Thymus (tissue), 14 donors: ENCODE measurements around the gene KLHL25. TPM values are rescaled to one million over a fixed set of nuclear protein-coding genes. Genes with fewer than 3 reads are reported as not detected.

ENCODE experiments used
- DNase-seq, 9 donors: peaks; one replicate each; pipeline ENCODE4 v3.0.0-alpha.2; 2013; ENCODE audit warnings: low spot score in 9 of 9, low read depth in 6 of 9, missing footprints in 1 of 9
- H3K27ac ChIP-seq, 2 donors: one replicate each; pipeline ENCODE4 v1.5.1; 2013; ENCODE audit warnings: control low read depth in 1 of 2, low read depth in 1 of 2, low read length in 1 of 2, mild to moderate bottlenecking in 1 of 2, moderate library complexity in 1 of 2
- H3K27me3 ChIP-seq, 2 donors: one replicate each; pipeline ENCODE4 v1.5.1; 2013; ENCODE audit warnings: low read length in 1 of 2; ENCODE audit not compliant: control insufficient read depth in 2 of 2, insufficient read depth in 1 of 2
- H3K36me3 ChIP-seq, 2 donors: one replicate each; pipeline ENCODE4 v1.5.1; 2013; ENCODE audit warnings: low read length in 1 of 2, mild to moderate bottlenecking in 1 of 2, moderate library complexity in 1 of 2; ENCODE audit not compliant: control insufficient read depth in 2 of 2, insufficient read depth in 2 of 2
- H3K4me1 ChIP-seq, 2 donors: one replicate each; pipeline ENCODE4 v1.5.1; 2013; ENCODE audit warnings: low read length in 2 of 2; ENCODE audit not compliant: control insufficient read depth in 2 of 2, insufficient read depth in 2 of 2
- H3K4me3 ChIP-seq, 2 donors: one replicate each; pipeline ENCODE4 v1.5.1; 2013; ENCODE audit warnings: low read length in 2 of 2, control low read depth in 1 of 2, mild to moderate bottlenecking in 1 of 2
- H3K9me3 ChIP-seq, 2 donors: one replicate each; pipeline ENCODE4 v1.5.1; 2013; ENCODE audit warnings: low read length in 1 of 2, mild to moderate bottlenecking in 1 of 2; ENCODE audit not compliant: control insufficient read depth in 2 of 2, insufficient read depth in 1 of 2
- WGBS: extraction: QIAGEN DNeasy Blood & Tissue Kit; methylation state at CpG from one replicate; pipeline ENCODE4 v1.1.7; 2013; 5-methylcytosine and 5-hydroxymethylcytosine counted together
- long read RNA-seq, 10 donors: transcript quantifications; one replicate each; lab custom pipeline, GENCODE V29; 2026
- polyA plus RNA-seq: library from polyadenylated mRNA; stranded (reverse); fragments of 200-250 nt; gene quantifications from one replicate; pipeline ENCODE4 v1.2.3, GENCODE V29; 2013
- total RNA-seq: library from RNA; stranded (reverse); fragments of 120-200 nt; gene quantifications from one replicate; pipeline ENCODE4 v1.2.4, GENCODE V29; 2013
- donor health status: healthy.

KLHL25 gene
- 3.7 TPM for total RNA-seq
- 3.2 TPM for polyA plus RNA-seq
- long read RNA-seq, donor 1: 0 reads
- long read RNA-seq, donor 2: 0 reads
- long read RNA-seq, donor 3, full-length matches to known transcripts: 9 of 9 reads
- long read RNA-seq, donor 3, partial matches to known transcripts: 0 of 9 reads
- long read RNA-seq, donor 3, other reads (novel, unspliced or antisense): 0 of 9 reads
- long read RNA-seq, donor 4, full-length matches to known transcripts: 5 of 5 reads
- long read RNA-seq, donor 4, partial matches to known transcripts: 0 of 5 reads
- long read RNA-seq, donor 4, other reads (novel, unspliced or antisense): 0 of 5 reads
- long read RNA-seq, donor 5, full-length matches to known transcripts: 11 of 11 reads
- long read RNA-seq, donor 5, partial matches to known transcripts: 0 of 11 reads
- long read RNA-seq, donor 5, other reads (novel, unspliced or antisense): 0 of 11 reads
- long read RNA-seq, donor 6, full-length matches to known transcripts: 6 of 6 reads
- long read RNA-seq, donor 6, partial matches to known transcripts: 0 of 6 reads
- long read RNA-seq, donor 6, other reads (novel, unspliced or antisense): 0 of 6 reads
- long read RNA-seq, donor 7, full-length matches to known transcripts: 7 of 7 reads
- long read RNA-seq, donor 7, partial matches to known transcripts: 0 of 7 reads
- long read RNA-seq, donor 7, other reads (novel, unspliced or antisense): 0 of 7 reads
- long read RNA-seq, donor 8: 0 reads
- long read RNA-seq, donor 9, full-length matches to known transcripts: 2 of 2 reads
- long read RNA-seq, donor 9, partial matches to known transcripts: 0 of 2 reads
- long read RNA-seq, donor 9, other reads (novel, unspliced or antisense): 0 of 2 reads
- long read RNA-seq, donor 10, full-length matches to known transcripts: 11 of 11 reads
- long read RNA-seq, donor 10, partial matches to known transcripts: 0 of 11 reads
- long read RNA-seq, donor 10, other reads (novel, unspliced or antisense): 0 of 11 reads

- H3K4me3 ChIP-seq: peak within 1 kb of the TSS; percentile 52 to 77
- peaks cover 0 to 4% of the 10 kb centered on the region in 2 donors for H3K27me3 ChIP-seq
- WGBS: 1% methylated on average over 71 of the region's 71 CpGs
- peak; percentile 79 to 96 (median 87) for DNase-seq
- H3K27ac ChIP-seq: peak within 1 kb of the TSS in 1 of 2 donors; percentile 55
- H3K36me3 ChIP-seq: no peaks in the 10 kb centered on the region
- H3K4me1 ChIP-seq: peaks cover 9 to 15% of the 10 kb centered on the region in 2 donors
- H3K9me3 ChIP-seq: no peaks in the 10 kb centered on the region
Observed at GRCh38 chr15:85794598-85795336, at the start of gene KLHL25. KLHL25 (minus strand) TSS chr15:85794925; CDS start chr15:85769810, 25,115 bp downstream.

DNA sequence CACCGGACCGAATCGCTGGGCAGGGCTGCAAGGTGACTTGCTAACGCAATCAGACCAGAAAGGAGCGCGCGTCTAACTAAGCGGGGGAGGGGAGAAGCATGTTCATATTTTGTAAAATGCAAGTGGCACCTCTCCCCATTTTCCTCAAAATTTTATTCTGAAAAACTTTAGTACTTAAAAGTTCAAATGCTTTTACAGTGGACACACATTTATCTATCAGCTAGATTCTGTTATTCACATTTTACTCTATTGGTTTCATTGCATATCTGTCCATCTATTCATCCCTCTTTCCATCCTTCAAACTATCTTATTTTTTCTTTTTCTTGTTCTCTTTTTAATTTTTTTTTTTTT, 46.1 kb upstream of the KLHL25 start:
- H3K9me3 ChIP-seq: no peaks in the 10 kb centered on the region
- peaks cover 3 to 5% of the 10 kb centered on the region in 2 donors for H3K27me3 ChIP-seq
- no peaks in the 10 kb centered on the region for H3K36me3 ChIP-seq
- peaks cover 4 to 5% of the 10 kb centered on the region in 2 donors for H3K4me1 ChIP-seq
- 2% methylated on average over 8 of the region's 8 CpGs for WGBS
- DNase-seq: no peak
- H3K27ac ChIP-seq: no peak overlapping the region
- no peak overlapping the region for H3K4me3 ChIP-seq

DNA sequence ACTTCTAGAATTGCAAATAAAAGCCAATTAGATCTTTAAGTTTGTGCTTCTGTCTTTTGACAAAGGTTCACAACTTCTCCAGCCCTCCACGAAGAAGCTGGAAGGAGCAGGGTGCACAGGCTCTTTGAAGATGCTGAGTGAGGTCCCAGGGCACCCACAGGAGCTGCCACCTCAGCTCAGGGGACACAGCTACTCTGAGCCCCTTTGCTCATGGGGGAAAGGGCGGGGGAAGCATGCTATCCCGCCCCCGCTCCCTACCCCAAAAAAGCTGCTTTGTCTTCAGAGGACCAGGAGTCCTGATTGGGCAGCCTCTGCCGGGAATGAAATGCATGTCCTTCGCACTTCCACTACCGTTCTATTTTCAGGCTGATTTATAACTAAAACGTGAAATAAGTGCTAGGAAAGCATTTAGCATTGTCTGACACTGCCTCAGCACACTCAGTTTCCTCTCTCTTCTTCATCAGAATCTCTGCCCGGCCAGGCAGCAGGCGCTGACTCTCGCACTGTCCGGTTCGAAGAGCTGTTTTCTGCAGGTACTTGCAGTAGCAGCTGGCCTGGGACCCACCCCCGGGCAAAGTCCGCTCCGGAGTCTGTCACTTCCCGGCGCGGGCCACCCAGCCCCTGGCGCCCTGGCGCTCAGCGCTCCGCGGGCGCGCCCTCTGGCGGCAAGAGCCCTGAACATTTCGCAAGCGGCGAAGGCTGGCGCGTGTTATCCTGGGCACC, 45.5 kb upstream of the KLHL25 start:
- H3K4me3 ChIP-seq: peak overlapping the region; percentile 26 to 29

DNA sequence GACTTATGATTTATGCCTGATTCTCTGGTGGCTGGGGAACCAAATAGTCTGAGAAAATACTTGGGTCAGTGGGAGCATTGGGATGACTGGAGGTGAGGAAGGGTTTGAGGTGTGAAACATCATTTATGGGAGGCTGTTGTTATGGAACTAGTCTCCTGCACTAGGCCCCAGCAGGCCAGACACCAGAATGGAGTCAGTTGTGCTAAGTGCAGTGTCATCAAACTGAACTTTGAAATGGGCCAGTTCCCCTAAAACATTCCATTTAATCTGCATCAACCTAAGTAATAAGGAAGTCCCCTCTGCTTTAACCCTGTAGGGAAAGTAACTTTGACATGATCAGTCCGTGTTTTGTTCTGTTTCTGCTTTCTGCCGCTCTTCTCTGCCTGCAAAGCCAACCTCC, 44.9 kb upstream of the KLHL25 start:
- Histone ChIP-seq H3K36me3 (no peaks in the 10 kb centered on the region), H3K4me1 (peaks cover 4 to 5% of the 10 kb centered on the region in 2 donors), H3K4me3 (no peak overlapping the region), H3K9me3 (no peaks in the 10 kb centered on the region), H3K27me3 (peaks cover 0 to 5% of the 10 kb centered on the region in 2 donors), H3K27ac (no peak overlapping the region)
- 92% methylated on average over 2 of the region's 2 CpGs for WGBS
- DNase-seq: no peak

More for the DNA sequence above, 45.5 kb upstream of the KLHL25 start:
- Histone ChIP-seq H3K27ac (no peak overlapping the region), H3K9me3 (no peaks in the 10 kb centered on the region), H3K36me3 (no peaks in the 10 kb centered on the region), H3K4me1 (peaks cover 4 to 5% of the 10 kb centered on the region in 2 donors), H3K27me3 (peaks cover 2 to 5% of the 10 kb centered on the region in 2 donors)
- 10% methylated on average over 32 of the region's 32 CpGs for WGBS
- peak; percentile 33 to 83 (median 64) for DNase-seq

DNA sequence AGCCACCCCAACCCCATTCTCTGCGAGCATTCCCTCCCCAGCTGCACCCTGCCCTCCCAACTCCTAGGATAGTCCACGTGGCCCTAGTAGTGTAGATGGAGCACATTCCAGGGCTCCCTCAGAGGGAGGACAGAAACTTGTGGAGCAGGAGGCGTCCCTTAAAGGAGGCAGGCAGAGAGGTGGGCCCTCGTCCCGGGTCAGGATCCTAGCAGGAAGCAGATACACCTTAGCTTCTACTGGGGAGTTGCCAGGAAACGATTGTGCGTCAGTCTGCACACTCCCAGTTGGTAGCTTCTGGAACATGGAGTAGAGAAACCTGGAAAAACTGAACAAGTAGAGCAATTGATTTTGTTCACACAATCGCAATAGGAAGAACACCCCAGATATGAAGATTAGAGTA, 43.9 kb upstream of the KLHL25 start:
- no peaks in the 10 kb centered on the region for H3K36me3 ChIP-seq
- 97% methylated on average over 8 of the region's 8 CpGs for WGBS
- H3K4me3 ChIP-seq: no peak overlapping the region
- H3K4me1 ChIP-seq: peaks cover 4 to 5% of the 10 kb centered on the region in 2 donors
- no peak overlapping the region for H3K27ac ChIP-seq
- H3K9me3 ChIP-seq: no peaks in the 10 kb centered on the region
- no peak for DNase-seq
- peaks cover 0 to 5% of the 10 kb centered on the region in 2 donors for H3K27me3 ChIP-seq

GRCh38 chr15:85837881-85838280, 43.2 kb upstream of the KLHL25 start:
- 71% methylated on average over 2 of the region's 2 CpGs for WGBS
- H3K27me3 ChIP-seq: peaks cover 0 to 5% of the 10 kb centered on the region in 2 donors
- no peak overlapping the region for H3K27ac ChIP-seq
- DNase-seq: no peak
- H3K4me3 ChIP-seq: no peak overlapping the region
- no peaks in the 10 kb centered on the region for H3K36me3 ChIP-seq
- peaks cover 4 to 5% of the 10 kb centered on the region in 2 donors for H3K4me1 ChIP-seq
- no peaks in the 10 kb centered on the region for H3K9me3 ChIP-seq

GRCh38 chr15:85837011-85837433, 42.3 kb upstream of the KLHL25 start:
- Histone ChIP-seq H3K9me3 (no peaks in the 10 kb centered on the region), H3K36me3 (no peaks in the 10 kb centered on the region), H3K4me3 (no peak overlapping the region), H3K27ac (no peak overlapping the region), H3K27me3 (peaks cover 0 to 5% of the 10 kb centered on the region in 2 donors), H3K4me1 (peaks cover 4 to 5% of the 10 kb centered on the region in 2 donors)
- no peak for DNase-seq
- 85% methylated on average over 6 of the region's 6 CpGs for WGBS

DNA sequence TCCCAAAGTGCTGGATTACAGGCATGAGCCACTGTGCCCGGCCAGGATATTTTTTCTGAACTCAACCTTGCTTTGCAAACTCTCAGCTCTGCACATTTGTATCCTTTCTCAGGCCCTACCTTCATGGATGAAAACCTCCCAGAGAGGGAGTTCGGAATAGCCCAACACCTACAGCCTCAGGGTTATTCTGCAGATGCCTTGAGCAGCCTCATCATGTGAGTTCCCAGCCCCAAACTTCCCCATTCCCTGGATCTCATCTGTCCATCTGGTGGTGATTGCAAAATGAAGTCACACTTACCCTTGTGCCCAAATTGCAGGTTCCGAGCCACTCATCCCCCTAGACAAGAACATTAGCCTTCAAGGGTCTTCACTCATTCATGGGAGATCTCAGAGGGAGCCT, 39.9 kb upstream of the KLHL25 start:
- no peak for DNase-seq
- H3K27ac ChIP-seq: no peak overlapping the region
- no peak overlapping the region for H3K4me3 ChIP-seq
- 95% methylated on average over 3 of the region's 3 CpGs for WGBS
- no peaks in the 10 kb centered on the region for H3K9me3 ChIP-seq
- H3K36me3 ChIP-seq: no peaks in the 10 kb centered on the region
- H3K27me3 ChIP-seq: no peaks in the 10 kb centered on the region
- H3K4me1 ChIP-seq: no peaks in the 10 kb centered on the region
